ENCODE results near the gene ADARB2. TPM values are rescaled to one million over a fixed set of nuclear protein-coding genes. Genes with fewer than 3 reads are reported as not detected.
"Not testable (repeated sequence)": the region's sequence is repeated elsewhere in the genome, so short reads cannot be mapped to it uniquely, and the experiment has no call there.

The ADARB2 gene
- total RNA-seq, 1 experiment from 2014 or later, result 0.90 TPM

DNA sequence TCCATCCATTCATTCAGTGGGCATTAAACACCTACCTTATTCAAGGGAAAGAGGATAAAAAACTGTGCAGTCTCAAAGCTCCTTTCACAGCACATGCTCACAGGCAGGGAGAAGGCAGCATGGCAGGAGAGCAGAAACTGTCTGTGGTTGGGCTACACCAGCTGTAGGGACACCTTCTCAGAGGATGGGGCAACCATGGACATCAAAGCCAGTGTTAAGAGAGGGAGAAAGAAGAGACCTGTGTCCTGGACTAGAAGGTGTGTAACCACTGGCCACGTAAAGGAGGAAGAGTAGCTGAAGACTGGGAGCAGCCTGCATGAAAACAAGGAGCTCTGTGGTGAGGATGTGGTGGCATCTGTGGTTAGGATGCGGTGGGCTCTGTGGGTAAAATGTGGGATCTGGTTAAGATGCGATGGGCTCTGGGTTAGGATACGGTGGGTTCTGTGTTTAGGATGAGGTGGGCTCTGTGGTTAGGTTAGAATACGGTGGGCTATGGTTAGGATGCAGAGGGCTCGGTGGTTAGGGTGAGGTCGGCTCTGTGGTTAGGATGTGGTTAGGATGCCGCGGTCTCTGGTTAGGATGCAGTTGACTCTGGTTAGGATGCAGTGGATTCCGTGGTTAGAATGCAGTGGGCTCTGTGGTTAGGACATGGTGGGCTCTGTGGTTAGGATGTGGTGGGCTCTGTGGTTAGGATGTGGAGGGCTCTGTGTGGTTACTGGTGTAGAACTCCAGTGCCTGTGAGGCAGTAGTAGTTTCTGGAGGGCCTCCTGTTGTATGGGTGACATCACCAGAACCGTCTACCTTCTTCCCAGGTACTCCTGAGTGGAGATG is 483.6 kb downstream of the ADARB2 start:
- DNase-seq (ENCODE audit: low read depth, low spot score), result no peak
- in situ Hi-C loops (cut with HindIII; ENCODE audit: low pct_unique_long_range_greater_than_20kb, low sequenced_read_pairs), result no loop called here

GRCh38 chr10:1251769-1252168 is 485.6 kb downstream of the ADARB2 start:
- in situ Hi-C loops (cut with HindIII; ENCODE audit: low pct_unique_long_range_greater_than_20kb, low sequenced_read_pairs), result no loop called here
- peak; percentile 70 for DNase-seq (ENCODE audit: low read depth, low spot score)

- no peak for DNase-seq (ENCODE audit: low read depth, low spot score)
- in situ Hi-C loops (cut with HindIII; ENCODE audit: low pct_unique_long_range_greater_than_20kb, low sequenced_read_pairs), result no loop called here
These were observed 488.0 kb downstream of the ADARB2 start for GRCh38 chr10:1249142-1249920.

DNA sequence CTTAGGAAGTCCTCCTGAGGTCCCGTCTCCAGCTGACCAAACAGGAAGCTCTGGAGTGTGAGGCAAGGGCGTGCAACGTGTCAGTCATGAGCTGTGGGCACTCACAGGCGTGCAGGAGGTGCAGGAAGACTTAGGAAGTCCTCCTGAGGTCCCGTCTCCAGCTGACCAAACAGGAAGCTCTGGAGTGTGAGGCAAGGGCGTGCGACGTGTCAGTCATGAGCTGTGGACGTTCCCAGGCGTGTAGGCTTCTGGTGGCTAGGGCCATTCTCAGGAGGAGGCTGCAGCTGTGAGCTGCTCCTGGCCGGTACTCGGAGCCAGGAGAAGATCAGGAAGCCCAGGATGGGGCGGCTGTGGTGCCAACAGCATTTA is 489.1 kb downstream of the ADARB2 start:
- DNase-seq (ENCODE audit: low read depth, low spot score); in situ Hi-C loops (cut with HindIII; ENCODE audit: low pct_unique_long_range_greater_than_20kb, low sequenced_read_pairs): not testable (repeated sequence)

DNA sequence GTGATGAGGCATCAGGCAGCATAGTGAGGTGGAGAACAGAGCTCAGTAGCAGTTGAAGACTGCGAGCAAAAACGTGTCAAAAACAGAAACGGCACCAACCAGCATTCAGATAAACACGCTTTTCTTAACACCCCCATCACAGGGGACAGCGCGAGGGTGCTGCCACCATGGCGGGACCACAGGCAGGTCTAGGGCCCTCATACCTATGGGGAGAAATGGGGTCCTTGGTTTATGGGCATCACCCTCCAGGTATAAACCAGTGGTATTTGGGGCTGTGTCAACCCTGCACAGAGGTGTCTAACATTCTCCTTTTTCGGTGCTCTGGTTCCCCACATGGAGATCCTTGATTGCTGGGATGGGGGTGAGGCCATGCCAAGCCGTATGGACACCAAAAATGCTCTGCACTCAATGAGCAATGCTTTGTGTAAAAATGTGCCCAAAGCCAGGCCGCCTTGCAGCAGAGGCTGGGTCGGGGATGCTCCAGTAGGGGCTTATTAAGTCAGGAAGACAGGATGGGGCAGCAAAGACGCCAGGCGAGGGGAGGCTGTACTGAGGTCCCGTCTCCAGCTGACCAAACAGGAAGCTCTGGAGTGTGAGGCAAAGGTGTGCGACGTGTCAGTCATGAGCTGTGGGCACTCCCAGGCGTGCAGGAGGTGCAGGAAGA is 489.6 kb downstream of the ADARB2 start:
- in situ Hi-C loops (cut with HindIII; ENCODE audit: low pct_unique_long_range_greater_than_20kb, low sequenced_read_pairs), result no loop called here
- DNase-seq (ENCODE audit: low read depth, low spot score), result no peak

DNA sequence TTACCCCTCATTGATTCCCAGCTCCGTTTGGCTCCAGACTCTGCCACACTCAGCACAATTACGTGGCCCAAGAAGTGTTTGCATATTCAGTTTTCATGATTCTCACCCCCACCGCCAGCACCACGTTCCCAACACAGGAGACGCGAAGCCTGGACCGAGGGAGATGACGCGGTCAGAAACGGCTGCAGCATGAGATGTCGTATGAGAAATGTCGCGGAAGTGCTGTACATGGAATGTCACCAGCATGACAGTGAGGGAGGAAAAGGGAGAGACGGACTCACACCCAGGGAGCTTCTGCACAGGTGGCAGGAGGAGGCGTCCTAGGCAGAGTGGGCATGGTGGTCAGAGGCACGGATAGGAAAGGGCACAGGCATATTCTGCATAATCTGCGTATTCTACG is 492.8 kb downstream of the ADARB2 start:
- no peak for DNase-seq (ENCODE audit: low read depth, low spot score)
- in situ Hi-C loops (cut with HindIII; ENCODE audit: low pct_unique_long_range_greater_than_20kb, low sequenced_read_pairs), result no loop called here

GRCh38 chr10:1243486-1244234 is 493.7 kb downstream of the ADARB2 start:
- in situ Hi-C loops (cut with HindIII; ENCODE audit: low pct_unique_long_range_greater_than_20kb, low sequenced_read_pairs), result no loop called here
- peak; percentile 16 for DNase-seq (ENCODE audit: low read depth, low spot score)

GRCh38 chr10:1242975-1243374 is 494.4 kb downstream of the ADARB2 start:
- no peak for DNase-seq (ENCODE audit: low read depth, low spot score)
- in situ Hi-C loops (cut with HindIII; ENCODE audit: low pct_unique_long_range_greater_than_20kb, low sequenced_read_pairs), result no loop called here

- DNase-seq (ENCODE audit: low read depth, low spot score), result no peak
- in situ Hi-C loops (cut with HindIII; ENCODE audit: low pct_unique_long_range_greater_than_20kb, low sequenced_read_pairs), result no loop called here
These were observed 495.1 kb downstream of the ADARB2 start for GRCh38 chr10:1241973-1242935.

DNA sequence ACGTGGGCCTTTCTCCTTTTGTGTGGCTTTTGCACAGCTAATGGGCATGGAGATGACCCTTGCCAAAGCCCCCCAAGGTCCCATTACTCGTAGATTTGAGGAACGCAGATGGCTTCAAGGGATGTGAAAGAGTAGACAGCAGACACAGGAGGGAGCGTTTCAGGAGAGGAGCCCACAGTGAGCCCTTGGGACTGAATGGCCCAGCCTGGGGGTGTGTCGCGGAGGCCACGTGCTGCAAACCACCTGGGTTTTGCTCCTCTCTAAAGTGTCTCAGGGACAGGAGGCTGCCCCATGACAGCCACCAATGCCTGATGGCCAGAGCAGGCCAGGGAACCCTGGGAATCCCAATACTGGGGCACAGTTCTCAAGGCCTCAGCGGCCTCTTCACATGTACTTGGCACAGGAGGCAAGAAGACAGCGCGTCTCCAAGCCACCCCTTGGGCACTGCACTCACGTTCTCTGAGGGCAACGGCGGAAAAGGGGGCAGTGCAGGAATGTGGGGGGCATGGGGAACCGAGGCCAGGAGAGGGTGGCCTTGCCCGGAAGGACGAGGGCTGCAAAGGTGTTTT is 495.9 kb downstream of the ADARB2 start:
- DNase-seq (ENCODE audit: low read depth, low spot score), result no peak
- in situ Hi-C loops (cut with HindIII; ENCODE audit: low pct_unique_long_range_greater_than_20kb, low sequenced_read_pairs), result no loop called here

DNA sequence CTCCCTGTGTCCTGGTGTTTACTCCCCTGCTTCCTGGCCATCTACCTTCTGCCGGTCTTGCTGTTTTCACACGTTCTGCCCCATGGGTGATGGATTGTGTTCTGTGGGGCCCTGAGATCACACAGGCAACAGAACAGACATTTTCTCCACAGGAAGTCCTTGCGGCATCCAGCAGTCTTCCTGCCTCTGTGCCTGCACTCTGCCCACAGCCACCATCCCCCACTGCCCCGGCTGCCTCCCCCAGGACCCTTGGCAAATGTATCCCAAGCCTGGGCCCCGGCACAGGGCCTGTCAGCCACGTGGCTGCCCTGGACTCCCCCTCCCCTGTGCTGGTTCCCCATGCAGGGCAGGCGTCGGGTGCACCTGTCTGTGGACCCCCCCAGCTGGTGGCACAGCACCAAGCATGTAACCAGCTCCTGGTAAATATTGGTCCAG is 497.0 kb downstream of the ADARB2 start:
- peak; percentile 30 for DNase-seq (ENCODE audit: low read depth, low spot score)

DNA sequence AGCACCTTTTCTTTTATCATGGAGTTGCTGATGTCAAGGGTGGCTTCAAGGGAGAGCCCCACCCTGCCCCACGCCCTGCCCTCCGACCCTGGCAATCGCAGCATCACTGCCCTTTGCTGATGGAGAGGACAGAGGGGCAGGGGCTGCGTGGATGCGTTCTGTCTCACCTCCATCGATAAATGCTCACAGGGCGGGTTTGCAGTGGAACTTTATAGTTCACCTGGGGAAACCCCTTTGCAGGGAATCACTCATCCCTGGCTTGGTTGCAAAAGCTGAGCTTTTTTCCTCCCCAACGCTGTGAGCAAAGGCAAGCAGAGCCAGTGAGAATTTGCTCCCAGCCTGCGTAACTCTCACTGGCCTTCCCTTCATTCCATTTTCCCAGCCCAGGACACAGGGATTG is 504.3 kb downstream of the ADARB2 start:
- DNase-seq (ENCODE audit: low read depth, low spot score), result no peak
- in situ Hi-C loops (cut with HindIII; ENCODE audit: low pct_unique_long_range_greater_than_20kb, low sequenced_read_pairs), result no loop called here

More for the DNA sequence above, 497.0 kb downstream of the ADARB2 start:
- in situ Hi-C loops (cut with HindIII; ENCODE audit: low pct_unique_long_range_greater_than_20kb, low sequenced_read_pairs), result no loop called here

GRCh38 chr10:1232164-1232911 is 505.0 kb downstream of the ADARB2 start:
- in situ Hi-C loops (cut with HindIII; ENCODE audit: low pct_unique_long_range_greater_than_20kb, low sequenced_read_pairs), result no loop called here

GRCh38 chr10:1230592-1231275 is 506.6 kb downstream of the ADARB2 start:
- in situ Hi-C loops (cut with HindIII; ENCODE audit: low pct_unique_long_range_greater_than_20kb, low sequenced_read_pairs), result no loop called here
- no peak for DNase-seq (ENCODE audit: low read depth, low spot score)

More at GRCh38 chr10:1232164-1232911, 505.0 kb downstream of the ADARB2 start:
- no peak for DNase-seq (ENCODE audit: low read depth, low spot score)

DNA sequence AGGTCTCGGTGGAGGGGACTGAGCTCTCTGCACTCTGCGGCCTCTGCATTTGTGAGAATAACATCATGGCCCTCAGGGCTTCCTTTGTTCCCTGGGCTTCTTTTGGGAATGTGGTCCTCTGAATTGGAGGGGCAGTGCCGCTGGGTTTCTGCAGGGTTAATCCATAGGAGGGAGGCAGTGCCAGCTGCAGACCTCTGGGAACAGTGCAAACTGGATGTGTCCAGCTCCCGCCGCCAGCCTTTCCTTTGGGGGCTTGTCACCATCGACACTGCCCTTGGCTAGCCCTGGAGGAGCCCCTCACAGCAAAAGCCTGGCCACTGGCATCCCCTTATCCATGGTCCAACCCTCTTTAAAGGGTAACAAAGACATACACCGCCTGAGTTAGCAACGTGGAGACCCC is 507.2 kb downstream of the ADARB2 start:
- in situ Hi-C loops (cut with HindIII; ENCODE audit: low pct_unique_long_range_greater_than_20kb, low sequenced_read_pairs), result no loop called here
- DNase-seq (ENCODE audit: low read depth, low spot score), result no peak
